ENCODE data around the gene ASB13.

GRCh38 chr10:5670662-5671375 is 4.4 kb upstream of the ASB13 start:
- TF ChIP-seq, protein P1, sequence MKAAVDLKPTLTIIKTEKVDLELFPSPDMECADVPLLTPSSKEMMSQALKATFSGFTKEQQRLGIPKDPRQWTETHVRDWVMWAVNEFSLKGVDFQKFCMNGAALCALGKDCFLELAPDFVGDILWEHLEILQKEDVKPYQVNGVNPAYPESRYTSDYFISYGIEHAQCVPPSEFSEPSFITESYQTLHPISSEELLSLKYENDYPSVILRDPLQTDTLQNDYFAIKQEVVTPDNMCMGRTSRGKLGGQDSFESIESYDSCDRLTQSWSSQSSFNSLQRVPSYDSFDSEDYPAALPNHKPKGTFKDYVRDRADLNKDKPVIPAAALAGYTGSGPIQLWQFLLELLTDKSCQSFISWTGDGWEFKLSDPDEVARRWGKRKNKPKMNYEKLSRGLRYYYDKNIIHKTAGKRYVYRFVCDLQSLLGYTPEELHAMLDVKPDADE (IDR thresholded peaks at IDR 0.05), result no peak
- TF ChIP-seq CTCF (conservative IDR thresholded peaks at IDR 0.05; ENCODE audit: low read depth in 2 of 2), result no peak
- TF ChIP-seq POLR2AphosphoS5 (IDR thresholded peaks at IDR 0.05; ENCODE audit: low read depth), result no peak
- TF ChIP-seq EZH2 (IDR thresholded peaks at IDR 0.05; ENCODE audit: low read depth, unreplicated experiment), result no peak
- TF ChIP-seq, protein P2, sequence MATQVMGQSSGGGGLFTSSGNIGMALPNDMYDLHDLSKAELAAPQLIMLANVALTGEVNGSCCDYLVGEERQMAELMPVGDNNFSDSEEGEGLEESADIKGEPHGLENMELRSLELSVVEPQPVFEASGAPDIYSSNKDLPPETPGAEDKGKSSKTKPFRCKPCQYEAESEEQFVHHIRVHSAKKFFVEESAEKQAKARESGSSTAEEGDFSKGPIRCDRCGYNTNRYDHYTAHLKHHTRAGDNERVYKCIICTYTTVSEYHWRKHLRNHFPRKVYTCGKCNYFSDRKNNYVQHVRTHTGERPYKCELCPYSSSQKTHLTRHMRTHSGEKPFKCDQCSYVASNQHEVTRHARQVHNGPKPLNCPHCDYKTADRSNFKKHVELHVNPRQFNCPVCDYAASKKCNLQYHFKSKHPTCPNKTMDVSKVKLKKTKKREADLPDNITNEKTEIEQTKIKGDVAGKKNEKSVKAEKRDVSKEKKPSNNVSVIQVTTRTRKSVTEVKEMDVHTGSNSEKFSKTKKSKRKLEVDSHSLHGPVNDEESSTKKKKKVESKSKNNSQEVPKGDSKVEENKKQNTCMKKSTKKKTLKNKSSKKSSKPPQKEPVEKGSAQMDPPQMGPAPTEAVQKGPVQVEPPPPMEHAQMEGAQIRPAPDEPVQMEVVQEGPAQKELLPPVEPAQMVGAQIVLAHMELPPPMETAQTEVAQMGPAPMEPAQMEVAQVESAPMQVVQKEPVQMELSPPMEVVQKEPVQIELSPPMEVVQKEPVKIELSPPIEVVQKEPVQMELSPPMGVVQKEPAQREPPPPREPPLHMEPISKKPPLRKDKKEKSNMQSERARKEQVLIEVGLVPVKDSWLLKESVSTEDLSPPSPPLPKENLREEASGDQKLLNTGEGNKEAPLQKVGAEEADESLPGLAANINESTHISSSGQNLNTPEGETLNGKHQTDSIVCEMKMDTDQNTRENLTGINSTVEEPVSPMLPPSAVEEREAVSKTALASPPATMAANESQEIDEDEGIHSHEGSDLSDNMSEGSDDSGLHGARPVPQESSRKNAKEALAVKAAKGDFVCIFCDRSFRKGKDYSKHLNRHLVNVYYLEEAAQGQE (IDR thresholded peaks at IDR 0.05; ENCODE audit: unreplicated experiment), result no peak
- no peak for TF ChIP-seq NANOG (IDR thresholded peaks at IDR 0.05; ENCODE audit: borderline replicate concordance)
- no peak for TF ChIP-seq EZH2phosphoT487 (IDR thresholded peaks at IDR 0.05; ENCODE audit: unreplicated experiment)

Measured in GM23338 (cell line).